ENCODE measurements around the gene DENND4C. TPM values are rescaled to one million over a fixed set of nuclear protein-coding genes. Genes with fewer than 3 reads are reported as not detected.
A peak's percentile ranks its signal among the peaks of the same experiment; 100 is the strongest.

Gene DENND4C
- total and polyA plus RNA-seq, 2 of the 4 experiments (the other 2 are of a cell fraction), result 9.0 to 32.6 TPM

- no peaks in the 10 kb centered on the region for H3K9me1 ChIP-seq (ENCODE audit: insufficient read depth, low read length)
- no peaks in the 10 kb centered on the region for H3K27me3 ChIP-seq (ENCODE audit: control insufficient read depth, insufficient read depth, low read length)
- H3K18ac ChIP-seq (ENCODE audit: low read depth, low read length), result no peak overlapping the region
- H3K9me3 ChIP-seq (ENCODE audit: control insufficient read depth, insufficient read depth, low read length), result no peaks in the 10 kb centered on the region
- H2AK9ac ChIP-seq (replicated peaks; ENCODE audit: low read depth, low read length, poor library complexity), result no peak overlapping the region
- no peak overlapping the region for H2BK20ac ChIP-seq (ENCODE audit: low read depth, low read length)
- intact Hi-C loops (cut with micrococcal nuclease) (loop anchor here (10.0 kb wide), 1 partner anchor 68 kb away; no protein-coding TSS in a partner anchor), dilution Hi-C loops (cut with HindIII; ENCODE audit: low sequenced_read_pairs, unreplicated experiment) (no loop called here), in situ Hi-C loops (cut with MboI; ENCODE audit: low sequenced_read_pairs) (no loop called here)
- no peak overlapping the region for H4K5ac ChIP-seq (ENCODE audit: low read depth, low read length)
- H3K56ac ChIP-seq (ENCODE audit: extremely low read depth, insufficient read depth, low read length), result no peak overlapping the region
- ChIA-PET POLR2A (ENCODE audit: unreplicated experiment) (no interaction called here), CTCF (no interaction called here)
- no peak overlapping the region for H3K9ac ChIP-seq (ENCODE audit: low read depth, low read length)
- no CpG with 5 or more reads among the region's 5 CpGs for WGBS, 2 experiments (ENCODE audit: extremely low coverage in 2 of 2, insufficient read length in 1 of 2)
- H3K23ac ChIP-seq (ENCODE audit: low read depth, low read length), result no peak overlapping the region
- H3K79me1 ChIP-seq (ENCODE audit: low read depth in 1 of 2, low read length in 2 of 2), result peaks cover 14 to 21% of the 10 kb centered on the region in 2 experiments
- H4K20me1 ChIP-seq (ENCODE audit: insufficient read depth, low read length), result no peaks in the 10 kb centered on the region
- no peaks in the 10 kb centered on the region for H3K4me1 ChIP-seq (ENCODE audit: control insufficient read depth, insufficient read depth, low read length)
- no peak overlapping the region for H3K14ac ChIP-seq (replicated peaks; ENCODE audit: low read depth, low read length)
- TF ChIP-seq RCOR1 (IDR thresholded peaks at IDR 0.05; ENCODE audit: insufficient replicate concordance, low read length) (no peak), SMC3 (IDR thresholded peaks at IDR 0.05; ENCODE audit: low read depth, low read length) (no peak), CHD1 (IDR thresholded peaks at IDR 0.05; ENCODE audit: low read depth, low read length) (no peak), POLR2A (IDR thresholded peaks at IDR 0.05; ENCODE audit: low read depth, low read length) (no peak), MAZ (IDR thresholded peaks at IDR 0.05; ENCODE audit: borderline replicate concordance, low read depth, low read length) (no peak), NFE2L2 (IDR thresholded peaks at IDR 0.05; ENCODE audit: low read depth, low read length) (no peak), BHLHE40 (IDR thresholded peaks at IDR 0.05; ENCODE audit: low read depth, low read length) (no peak), MAFK (IDR thresholded peaks at IDR 0.05; ENCODE audit: low read depth, low read length) (no peak), ELK1 (IDR thresholded peaks at IDR 0.05; ENCODE audit: borderline replicate concordance, low read depth, low read length) (no peak), CTCF (conservative IDR thresholded peaks at IDR 0.05; ENCODE audit: low read depth, low read length) (no peak), RFX5 (IDR thresholded peaks at IDR 0.05; ENCODE audit: low read depth, low read length) (no peak), FOS (IDR thresholded peaks at IDR 0.05; ENCODE audit: low read depth, low read length) (no peak), MXI1 (IDR thresholded peaks at IDR 0.05; ENCODE audit: borderline replicate concordance, low read depth, low read length) (no peak), CEBPB (IDR thresholded peaks at IDR 0.05; ENCODE audit: low read depth, low read length) (no peak), USF2 (IDR thresholded peaks at IDR 0.05; ENCODE audit: low read depth, low read length) (no peak), RAD21 (IDR thresholded peaks at IDR 0.05; ENCODE audit: low read length) (no peak)
- H2AK5ac ChIP-seq (ENCODE audit: low read depth, low read length), result no peak overlapping the region
- no peak overlapping the region for H2BK5ac ChIP-seq (ENCODE audit: low read depth, low read length, poor library complexity, severe bottlenecking)
- BruUV-seq (replicated peaks), result no TSS peak
- H3K27ac ChIP-seq (ENCODE audit: insufficient read depth, low read length), result no peak overlapping the region
- no peak overlapping the region for H4K91ac ChIP-seq (ENCODE audit: insufficient read depth, low read depth, low read length)
- no peak overlapping the region for H2BK120ac ChIP-seq (ENCODE audit: low read depth, low read length)
- H2AFZ ChIP-seq (replicated peaks; ENCODE audit: low read length, poor library complexity), result no peak overlapping the region
- no peak for ATAC-seq (ENCODE audit: low read depth)
- H2BK15ac ChIP-seq (ENCODE audit: low read depth, low read length), result no peak overlapping the region
- peak; percentile 16 for DNase-seq
- no peak overlapping the region for H3K4ac ChIP-seq (ENCODE audit: low read depth, low read length)
- no peak overlapping the region for H4K8ac ChIP-seq (ENCODE audit: low read depth in 2 of 2, low read length in 2 of 2)
- H3K4me3 ChIP-seq (ENCODE audit: insufficient read depth, low read depth, low read length), result no peak overlapping the region
- H3K36me3 ChIP-seq (ENCODE audit: control insufficient read depth, insufficient read depth, low read length), result peaks cover 3% of the 10 kb centered on the region
- no peak overlapping the region for H3K4me2 ChIP-seq (ENCODE audit: low read depth, low read length)
These were observed 56.2 kb downstream of the DENND4C start for GRCh38 chr9:19286634-19287188.

Measured in IMR-90 (cell line).